ENCODE data around the gene CFD.

GRCh38 chr19:863315-863620 lies 3.8 kb downstream of the CFD start:
- no peak for TF ChIP-seq POLR2A (IDR thresholded peaks at IDR 0.05)
- no peak for TF ChIP-seq CTCF (IDR thresholded peaks at IDR 0.05)
